Right renal cortex interstitium (tissue), 3 donors: ENCODE measurements around the gene ADD3. TPM values are rescaled to one million over a fixed set of nuclear protein-coding genes. Genes with fewer than 3 reads are reported as not detected.
"Not testable (repeated sequence)": the region's sequence is repeated elsewhere in the genome, so short reads cannot be mapped to it uniquely, and the experiment has no call there.

Experiments used
- DNase-seq, 3 donors: peaks; one replicate each; pipeline ENCODE4 v3.0.0-alpha.2; 2013; ENCODE audit warnings: low read depth in 3 of 3, low spot score in 2 of 3
- polyA plus RNA-seq, 3 donors: library from polyadenylated mRNA; unstranded; fragments of 120-200 nt; gene quantifications; one replicate each; pipeline ENCODE4 v1.2.1, GENCODE V29; 2013; ENCODE audit not compliant: insufficient read length in 3 of 3

The ADD3 gene
- polyA plus RNA-seq, 3 donors, result 269 to 280 (median 276) TPM

DNA sequence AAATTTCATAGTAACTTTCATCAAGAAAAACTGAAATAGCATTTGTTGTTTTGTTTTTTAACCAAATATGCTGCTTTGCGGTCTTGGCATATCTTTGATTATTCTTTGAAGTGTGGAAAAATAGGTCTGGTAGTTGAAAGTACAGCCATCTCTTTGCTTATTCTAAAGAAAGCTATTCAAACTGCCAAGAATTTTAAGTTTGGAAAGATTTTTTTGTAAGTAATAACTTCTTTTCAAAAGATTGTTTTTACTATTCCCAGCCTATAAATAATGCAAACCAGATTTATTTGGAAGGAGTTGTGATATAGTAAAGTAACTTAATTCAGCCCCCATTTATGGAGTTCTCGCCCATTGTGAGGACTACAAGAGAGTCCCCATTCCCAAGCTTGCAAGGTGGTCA lies 87.0 kb downstream of the ADD3 start:
- no peak for DNase-seq

DNA sequence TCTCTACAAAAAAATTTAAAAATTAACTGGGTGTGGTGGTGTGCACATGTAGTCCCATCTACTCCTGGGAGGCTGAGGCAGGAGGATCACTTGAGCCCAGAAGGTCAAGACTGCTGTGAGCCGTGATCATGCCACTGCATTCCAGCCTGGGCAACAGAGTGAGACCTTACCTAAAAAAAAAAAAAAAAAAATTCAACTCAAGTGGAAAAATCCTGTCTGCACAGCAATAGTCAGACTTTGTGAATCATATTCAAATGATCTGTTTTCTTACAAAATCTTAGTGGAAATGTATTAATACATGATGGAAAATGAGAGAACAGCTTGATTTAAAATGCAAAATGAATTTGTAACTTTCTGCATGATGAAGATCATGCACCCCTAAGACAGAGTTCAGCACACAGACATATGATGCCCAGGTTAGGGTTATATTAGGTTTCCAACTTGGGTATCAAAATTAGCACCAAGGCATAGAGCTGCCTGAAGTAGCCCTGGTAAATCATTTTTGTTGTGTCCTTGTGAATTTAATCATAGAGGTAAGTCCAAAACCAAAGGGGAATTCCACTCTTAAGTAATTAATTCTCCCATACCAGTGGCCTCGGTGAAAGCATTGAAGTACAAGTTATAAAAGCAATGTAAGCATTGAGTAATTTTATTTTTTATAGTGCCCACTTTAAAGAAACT lies 93.8 kb downstream of the ADD3 start:
- DNase-seq, result no peak

DNA sequence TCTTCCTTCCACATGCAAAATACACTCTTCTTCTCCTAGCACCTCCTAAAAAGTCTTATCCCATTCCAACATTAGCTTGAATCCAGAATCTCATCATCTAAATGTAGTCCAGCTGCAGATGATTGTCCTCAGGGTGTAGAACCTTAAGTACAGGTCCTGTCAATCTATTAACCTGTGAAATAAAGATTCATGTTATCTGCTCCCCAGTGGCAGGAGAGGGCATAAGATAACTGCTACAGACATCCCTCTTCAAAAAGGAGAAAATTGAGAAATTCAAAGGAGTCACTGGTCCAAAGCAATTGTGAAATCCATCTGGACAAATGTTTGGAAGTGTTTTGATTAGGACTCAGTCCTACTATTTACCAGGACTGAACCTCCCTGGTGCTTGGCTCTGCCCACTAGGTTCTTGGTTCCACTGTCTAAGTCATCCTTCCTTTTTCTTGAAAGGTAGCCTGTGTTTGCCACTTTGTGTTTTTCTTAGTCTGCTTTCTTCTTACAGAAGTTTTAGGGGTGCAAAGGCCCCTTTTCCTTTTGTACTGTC lies 96.2 kb downstream of the ADD3 start:
- no peak for DNase-seq

DNA sequence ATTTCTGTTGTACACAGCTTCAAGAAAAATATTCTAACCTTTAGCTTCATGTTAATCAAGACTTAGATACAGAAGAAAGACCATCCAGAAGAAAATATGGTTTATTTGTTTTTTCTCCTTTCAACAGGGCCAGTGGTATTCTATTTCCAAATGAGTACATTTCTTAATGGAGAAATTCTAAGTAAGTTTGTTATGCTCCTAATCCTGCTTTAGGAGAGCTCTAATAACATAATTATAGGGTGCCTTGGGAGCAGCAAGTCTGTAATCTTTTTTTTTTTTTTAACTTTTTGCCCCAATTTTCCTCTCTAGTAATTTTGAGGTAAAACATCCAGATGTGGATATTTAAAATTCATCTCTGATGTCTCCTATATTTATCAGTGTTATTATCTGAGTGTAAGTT lies 98.1 kb downstream of the ADD3 start:
- no peak for DNase-seq

DNA sequence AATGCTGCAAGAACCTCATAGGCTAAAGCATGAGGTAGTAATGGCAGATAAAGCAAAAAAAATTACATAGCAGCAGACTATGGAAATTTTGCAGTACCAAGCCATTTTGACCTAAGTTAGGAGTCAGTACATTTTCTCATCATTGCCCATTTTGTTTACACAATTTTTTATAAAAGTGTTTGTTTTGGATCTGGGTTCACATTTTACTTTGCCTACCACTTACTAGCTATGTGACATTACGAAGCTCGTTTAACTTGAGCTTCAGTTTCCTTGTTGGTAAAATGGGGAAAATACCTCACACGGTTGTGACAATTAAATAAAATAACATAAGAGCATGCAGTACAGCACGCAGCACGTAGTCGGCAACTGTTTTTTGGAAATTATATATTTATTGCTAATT lies 99.6 kb downstream of the ADD3 start:
- DNase-seq, result no peak

- DNase-seq, result no peak
Measured at GRCh38 chr10:110107887-110108286, 100.1 kb downstream of the ADD3 start.

- peak in 1 of 3 donors; percentile 1 for DNase-seq
Measured at GRCh38 chr10:110109511-110109910, 101.7 kb downstream of the ADD3 start.

DNA sequence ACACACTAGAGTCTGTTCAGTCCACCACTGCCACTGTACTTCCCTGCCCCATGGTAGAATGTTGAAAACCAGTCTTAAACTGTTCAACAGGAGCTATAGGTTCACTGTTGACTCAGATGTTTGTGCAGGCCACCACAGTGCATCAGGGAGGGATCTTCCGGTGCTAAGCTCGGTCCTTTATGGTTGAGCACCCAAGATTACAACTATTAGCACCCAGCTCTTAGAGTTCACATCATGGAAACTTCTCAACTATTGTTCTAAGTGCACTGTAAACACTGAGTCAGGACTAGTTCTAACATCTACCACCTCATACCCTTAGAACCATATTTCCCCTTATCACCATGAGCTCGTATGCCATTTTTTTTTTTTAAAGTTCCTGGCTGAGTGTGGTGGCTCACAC lies 102.6 kb downstream of the ADD3 start:
- no peak for DNase-seq

GRCh38 chr10:110113670-110114337 lies 106.0 kb downstream of the ADD3 start:
- no peak for DNase-seq

DNA sequence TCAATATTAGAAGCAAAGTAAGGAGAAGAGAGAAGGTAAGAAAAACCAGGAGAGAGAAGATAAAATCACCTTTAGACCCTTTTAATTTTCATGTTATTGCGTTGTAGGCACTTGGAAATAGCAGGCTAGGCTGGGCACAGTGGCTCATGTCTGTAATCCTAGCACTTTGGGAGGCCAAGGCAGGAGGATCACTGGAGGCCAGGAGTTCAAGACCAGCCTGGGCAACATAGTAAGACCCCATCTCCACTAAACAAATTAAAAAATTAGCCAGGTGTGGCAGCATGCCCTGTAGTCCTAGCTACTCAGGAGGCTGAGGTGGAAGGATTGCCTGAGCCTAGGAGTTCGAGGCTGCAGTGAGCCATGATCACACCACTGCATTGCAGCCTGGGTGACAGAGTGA lies 106.9 kb downstream of the ADD3 start:
- not testable (repeated sequence) for DNase-seq

GRCh38 chr10:110115784-110116520 lies 108.2 kb downstream of the ADD3 start:
- no peak for DNase-seq

GRCh38 chr10:110118891-110119621 lies 111.3 kb downstream of the ADD3 start:
- DNase-seq, result no peak

GRCh38 chr10:110123594-110123993 lies 115.8 kb downstream of the ADD3 start:
- DNase-seq, result no peak

DNA sequence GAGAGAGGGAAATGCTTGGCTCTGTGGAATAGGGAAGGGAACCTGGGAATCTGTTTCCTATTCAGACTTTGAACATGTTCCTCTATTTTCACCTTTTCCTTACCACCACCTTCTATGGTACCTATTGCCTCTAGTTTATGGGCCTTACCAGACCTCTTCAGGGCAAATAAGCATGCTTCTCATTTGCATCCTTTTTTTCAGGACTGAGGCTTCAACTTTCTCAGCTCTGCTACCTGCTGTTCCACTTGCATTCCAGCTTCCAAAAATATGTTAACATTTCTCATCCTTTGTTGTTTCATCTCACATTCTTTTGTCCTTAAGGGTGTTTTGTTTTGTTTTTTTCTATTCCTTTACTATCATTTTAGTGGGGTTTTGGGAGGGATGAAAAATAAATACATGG lies 121.7 kb downstream of the ADD3 start:
- DNase-seq, result no peak

- DNase-seq, result no peak
Measured at GRCh38 chr10:110134917-110135316, 127.1 kb downstream of the ADD3 start.

DNA sequence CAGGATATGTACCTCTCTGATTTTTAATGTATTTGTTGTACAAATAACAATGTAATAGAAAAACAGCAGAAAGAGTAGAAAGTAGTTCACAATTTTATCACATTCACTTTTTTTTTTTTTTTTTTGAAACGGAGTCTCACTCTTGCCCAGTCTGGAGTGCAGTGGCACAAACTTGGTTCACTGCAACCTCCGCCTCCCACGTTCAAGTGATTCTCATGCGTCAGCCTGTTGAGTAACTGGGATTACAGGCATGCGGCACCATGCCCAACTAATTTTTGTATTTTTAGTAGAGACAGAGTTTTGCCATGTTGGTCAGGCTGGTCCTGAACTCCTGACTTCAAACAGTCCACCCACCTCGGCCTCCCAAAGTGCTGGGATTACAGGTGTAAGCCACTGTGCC lies 128.1 kb downstream of the ADD3 start:
- DNase-seq, result not testable (repeated sequence)

DNA sequence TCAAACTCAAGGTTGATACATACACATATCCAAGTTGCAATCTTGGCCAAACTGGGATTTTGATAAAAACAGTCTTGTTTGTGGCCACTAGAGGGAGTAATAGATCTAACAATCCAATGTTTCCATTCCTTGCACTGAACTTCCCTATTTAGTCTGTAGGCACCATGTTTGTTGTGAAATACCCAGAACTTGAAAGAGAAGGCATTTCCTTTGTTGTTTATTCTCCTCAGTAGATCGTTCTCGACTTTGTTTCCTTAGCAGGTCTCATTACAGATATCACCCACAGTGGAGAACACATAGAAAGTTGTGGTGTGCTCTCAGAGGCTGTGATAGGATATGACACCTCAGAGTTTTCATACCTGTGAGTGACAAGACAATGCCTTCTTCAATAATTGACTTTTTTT lies 129.4 kb downstream of the ADD3 start:
- peak in 2 of 3 donors; percentile 35 to 62 for DNase-seq

- DNase-seq, result peak in 2 of 3 donors; percentile 39 to 62
Measured at GRCh38 chr10:110138197-110138812, 130.5 kb downstream of the ADD3 start.

GRCh38 chr10:110141185-110141584 lies 133.4 kb downstream of the ADD3 start:
- no peak for DNase-seq

- DNase-seq, result no peak
Measured at GRCh38 chr10:110141871-110142635, 134.3 kb downstream of the ADD3 start.
